Activated CD4-positive, CD25-positive, alpha-beta regulatory T cell treated with anti-CD3 and anti-CD28 coated beads, Interleukin-2, amount 50 U/mL, for 72 hours (primary cell): ENCODE results near the gene CEP170B.
A peak's percentile ranks its signal among the peaks of the same experiment; 100 is the strongest.
"Not testable (repeated sequence)": the region's sequence is repeated elsewhere in the genome, so short reads cannot be mapped to it uniquely, and the experiment has no call there.

ENCODE experiments used
- DNase-seq: peaks from one replicate; pipeline ENCODE4 v3.0.0; 2021

Gene CEP170B

DNA sequence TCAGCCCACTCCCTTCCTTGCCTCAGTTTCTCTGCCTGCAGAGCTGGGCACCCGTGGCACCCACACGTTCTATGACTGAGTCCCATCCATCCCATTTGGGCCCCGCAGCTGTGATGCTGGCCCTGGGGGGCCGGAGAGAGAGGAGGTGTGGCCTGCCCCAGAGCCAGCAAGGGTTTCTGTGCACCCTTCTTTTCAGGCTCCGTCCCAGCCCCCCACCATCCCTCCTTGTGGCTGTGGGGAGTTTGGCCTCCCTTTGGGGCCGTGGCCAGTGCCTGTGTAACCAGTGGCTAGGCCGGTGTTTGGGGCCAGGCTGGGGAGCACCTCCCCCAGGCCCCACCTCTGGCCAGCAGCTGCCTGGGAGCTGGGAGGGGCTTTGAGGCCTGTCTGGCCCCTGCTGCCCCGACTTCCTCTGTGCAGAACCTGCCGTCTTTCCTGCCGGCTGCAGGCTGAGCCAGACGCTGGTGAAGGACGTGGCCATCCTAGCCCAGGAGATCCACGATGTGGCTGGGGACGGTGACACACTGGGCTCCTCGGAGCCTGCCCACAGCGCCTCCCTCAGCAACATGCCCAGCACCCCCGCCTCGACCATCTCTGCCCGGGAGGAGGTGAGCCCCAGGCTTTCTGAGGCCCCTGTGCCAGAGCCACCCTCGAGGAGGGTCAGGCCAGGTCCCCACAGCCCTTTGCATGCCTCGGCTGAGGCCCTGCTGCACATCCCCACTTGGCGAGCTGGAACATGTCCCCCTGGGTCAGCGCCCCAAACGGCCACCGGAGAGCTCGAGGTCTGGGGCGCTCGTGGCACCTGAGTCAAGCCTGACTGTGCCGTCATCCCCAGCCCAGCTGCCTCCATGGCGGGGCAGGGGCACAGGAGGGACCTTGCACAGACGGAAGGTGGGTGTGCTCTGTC, 27.7 kb downstream of the CEP170B start:
- DNase-seq, result no peak

DNA sequence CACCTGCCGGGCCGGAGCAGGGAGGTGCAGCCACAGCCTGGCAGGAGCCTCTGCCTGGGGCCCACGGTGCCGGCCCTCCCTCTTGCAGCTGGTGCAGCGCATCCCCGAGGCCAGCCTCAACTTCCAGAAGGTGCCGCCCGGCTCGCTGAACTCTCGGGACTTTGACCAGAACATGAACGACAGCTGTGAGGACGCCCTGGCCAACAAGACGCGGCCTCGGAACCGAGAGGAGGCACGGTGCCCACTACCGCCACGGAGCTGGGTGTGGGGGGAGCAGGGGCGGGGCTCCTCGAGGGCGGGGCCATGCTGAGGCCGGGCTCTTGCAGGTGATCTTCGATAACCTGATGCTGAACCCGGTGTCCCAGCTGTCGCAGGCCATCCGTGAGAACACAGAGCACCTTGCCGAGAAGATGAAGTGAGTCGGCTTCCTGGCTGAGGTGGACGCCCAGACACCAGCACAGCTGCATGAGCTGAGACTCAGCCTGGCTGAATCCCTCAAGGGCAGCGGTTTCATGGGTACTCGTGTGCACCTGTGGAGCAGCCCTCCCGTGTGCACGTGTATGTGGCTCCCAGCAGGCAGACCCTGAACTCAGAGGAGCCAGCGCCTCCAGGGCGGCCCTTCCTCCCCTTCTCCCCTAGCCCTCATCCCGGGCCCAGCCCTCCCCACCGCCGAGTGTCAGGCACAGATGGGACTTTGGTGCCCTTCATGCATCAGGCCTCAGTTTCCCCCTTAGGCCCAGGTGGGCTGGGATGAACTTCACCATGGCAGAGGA, 28.6 kb downstream of the CEP170B start:
- DNase-seq, result no peak

DNA sequence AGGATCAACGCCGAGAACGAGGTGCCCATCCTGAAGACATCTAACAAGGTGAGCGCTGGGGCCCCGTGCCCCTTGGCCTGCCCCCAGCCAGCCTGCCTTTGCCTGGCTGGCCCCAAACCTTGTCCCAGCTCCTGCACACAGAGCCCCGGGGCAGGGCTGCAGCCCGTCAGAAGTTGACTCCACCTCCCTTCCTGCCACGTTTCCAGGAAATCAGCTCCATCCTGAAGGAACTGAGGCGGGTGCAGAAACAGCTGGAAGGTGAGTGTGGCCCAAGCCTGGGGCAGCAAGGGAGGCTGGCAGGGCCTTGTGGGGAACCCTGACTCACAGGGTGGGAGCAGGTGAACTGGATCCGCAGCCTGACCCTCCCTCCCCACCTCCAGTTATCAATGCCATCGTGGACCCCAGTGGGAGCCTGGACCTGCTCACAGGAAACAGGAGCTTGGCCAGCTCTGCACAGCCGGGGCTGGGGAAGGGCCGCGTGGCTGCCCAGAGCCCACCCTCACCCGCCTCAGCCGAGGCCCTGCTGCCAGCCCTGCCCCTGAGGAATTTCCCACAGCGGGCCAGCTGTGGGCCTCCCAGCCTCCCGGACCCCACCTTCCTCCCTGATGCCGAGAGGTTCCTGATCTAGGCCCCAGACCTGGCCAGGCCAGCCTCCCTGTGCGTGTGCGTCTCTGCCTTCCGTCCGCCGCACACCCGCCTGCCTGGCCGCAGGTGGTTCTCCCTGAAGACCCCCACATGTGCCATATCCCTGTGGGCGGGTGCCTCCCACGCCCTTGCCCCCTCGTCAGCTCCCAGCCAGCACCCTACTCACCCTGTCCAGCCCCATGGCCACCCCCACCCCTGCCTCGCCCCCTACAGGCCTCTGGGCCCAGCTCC, 29.5 kb downstream of the CEP170B start:
- no peak for DNase-seq

DNA sequence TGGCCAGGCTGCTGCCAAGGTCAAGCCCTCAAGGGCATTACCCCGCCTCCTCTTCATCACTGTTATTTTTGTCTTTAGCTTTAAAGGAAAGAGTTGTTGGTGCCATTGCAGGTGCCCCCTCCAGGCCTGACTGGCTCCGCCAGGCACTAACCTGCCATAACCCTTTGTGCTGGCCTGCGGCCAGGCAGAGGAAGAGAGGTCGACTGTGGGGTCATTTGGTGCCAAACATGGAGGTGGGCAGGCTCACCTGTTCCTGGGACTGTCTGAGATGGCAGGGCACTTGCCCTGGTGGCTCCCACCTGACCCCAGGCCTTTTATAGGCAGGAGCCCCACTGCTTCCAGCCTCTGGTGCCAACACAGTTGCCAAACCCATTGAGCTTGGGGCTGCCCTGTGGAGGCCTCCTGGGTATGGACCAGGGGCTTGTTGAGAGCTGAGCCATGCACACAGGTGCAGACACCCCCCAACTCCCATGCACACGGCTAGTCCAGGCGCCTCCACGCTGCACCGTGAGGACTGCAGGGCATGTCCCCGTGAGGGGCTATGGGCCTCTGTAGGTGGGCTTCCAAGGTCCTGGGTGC, 30.2 kb downstream of the CEP170B start:
- peak; percentile 29 for DNase-seq

DNA sequence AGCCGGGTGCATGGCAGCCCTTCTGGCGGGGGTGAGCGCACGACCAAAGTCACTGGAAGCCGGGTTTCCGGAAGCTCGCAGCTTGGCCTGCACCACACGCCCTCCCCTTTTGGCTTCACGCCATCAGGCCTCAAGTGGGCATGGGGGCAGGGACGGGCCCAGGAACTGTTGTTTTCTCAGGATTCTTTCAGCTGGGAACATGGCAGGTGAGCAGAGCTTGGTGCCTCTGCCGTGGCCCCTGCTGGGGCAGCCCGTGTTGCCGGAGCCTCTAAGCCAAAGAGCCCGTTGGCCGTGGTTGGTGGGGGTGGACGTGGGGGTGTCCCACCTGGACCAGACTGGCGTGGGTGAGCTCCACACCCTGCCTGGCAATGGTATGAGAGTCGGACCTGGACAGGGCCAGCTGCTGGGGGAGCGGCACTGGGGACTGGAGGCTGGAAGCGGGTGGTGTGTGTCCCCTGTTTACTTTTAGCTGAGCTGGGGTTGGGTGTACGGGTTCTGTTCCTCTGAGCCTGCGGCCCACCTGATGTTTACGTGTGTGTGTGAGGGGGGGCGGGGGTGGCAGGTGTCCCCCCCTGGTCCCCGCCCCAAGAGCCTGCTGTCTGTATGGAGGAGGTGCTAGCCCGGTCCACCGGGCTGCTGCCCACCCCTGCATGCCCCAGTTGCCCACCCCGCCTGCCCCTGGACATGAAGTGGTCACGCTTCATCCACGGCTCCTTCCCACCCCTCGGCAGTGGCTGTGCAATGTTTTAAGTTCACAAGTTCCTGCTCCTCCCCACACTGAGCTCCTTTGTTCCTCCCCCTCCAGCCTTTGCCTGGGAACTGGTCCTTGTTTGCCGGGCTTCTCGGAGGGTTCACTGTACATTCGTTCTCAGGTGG, 31.0 kb downstream of the CEP170B start:
- DNase-seq, result no peak

DNA sequence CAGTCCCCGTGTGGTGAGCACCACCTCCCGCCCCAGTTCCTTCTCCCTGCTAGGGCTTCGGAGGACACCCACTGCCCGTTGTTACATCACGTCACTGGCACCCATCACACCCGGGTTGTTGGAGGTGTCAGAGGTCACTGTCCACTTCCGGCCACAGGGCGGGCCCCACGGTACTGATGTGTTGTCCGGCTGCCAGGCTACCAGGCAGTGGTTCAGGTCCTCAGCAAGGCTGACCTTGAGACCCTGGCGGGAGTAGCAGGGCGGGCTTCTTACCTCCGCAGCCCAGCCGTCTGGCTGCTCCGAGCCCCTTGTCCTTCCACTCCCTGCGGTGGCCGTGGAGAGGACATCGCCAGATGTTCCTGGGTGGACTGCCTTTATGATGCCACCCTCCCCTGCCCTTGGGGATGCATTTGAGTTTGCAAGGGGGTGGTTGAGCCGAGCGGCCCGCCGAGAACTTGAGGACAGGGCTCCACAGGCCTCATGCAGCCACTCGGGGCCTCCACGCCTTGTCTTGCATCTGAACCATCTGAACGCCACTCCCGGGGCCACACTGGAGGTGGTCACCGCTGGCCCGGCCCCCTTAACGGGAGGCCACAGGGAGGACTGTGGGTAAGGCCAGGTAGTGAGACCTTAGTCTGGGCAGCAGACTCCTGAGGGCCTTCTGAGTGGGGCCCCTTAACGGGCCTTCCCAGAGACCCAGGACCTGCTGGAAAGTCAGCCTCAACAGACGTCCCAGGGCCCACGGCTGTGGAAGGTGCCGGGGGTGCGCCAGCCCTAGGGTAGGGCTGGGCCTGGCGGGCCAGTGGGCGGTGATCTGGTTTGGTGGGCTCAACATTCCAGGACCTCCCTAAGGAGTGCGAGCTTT, 32.5 kb downstream of the CEP170B start:
- DNase-seq, result no peak

DNA sequence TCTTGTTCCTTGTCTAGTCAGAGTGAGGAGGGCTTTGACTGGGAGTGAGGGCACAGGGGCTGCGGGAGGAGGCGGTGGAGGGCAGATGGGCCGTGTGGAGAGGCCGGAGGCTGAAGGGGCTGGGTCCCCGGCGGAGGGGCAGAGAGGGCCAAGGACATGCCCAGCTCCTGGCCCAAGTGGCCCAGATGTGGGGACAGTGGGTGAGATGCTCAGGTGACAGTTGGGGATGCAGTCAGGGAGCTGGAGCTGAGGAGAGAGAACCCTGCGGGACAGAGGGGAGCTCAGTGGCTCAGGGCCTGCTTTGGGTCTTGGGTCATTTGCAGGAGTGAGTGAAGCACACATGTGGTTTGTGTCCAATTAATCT, 33.1 kb downstream of the CEP170B start:
- DNase-seq, result no peak

DNA sequence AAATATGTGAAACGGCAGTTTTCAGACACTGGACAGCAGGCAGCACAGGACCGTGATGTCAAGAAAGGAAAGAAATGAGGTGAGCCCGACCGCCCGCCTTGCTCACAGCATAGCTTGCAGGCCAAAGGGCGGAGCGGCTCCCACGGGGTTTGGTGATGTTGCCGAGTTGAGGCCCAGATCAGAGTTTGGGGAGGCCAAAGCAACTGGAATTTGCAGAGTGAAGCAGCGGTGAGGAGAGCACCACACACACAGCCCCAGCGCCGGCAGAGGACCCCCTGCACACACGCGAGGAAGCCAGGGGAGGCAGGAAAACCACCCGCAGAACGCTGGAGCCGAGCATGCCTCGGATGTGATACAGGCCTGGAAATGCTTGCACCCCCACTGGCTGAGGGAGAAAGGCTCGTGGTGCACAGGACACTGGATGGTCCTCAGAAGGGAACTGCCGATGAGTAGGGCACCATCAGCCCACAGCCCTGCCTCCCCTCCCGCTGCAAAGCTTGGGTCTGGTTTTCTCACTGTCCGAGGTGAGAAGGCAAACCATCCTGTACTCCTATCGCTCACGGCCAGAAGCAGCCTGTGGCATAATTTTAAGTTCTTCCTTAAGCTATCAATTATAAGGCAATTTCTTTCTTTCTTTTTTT, 33.9 kb downstream of the CEP170B start:
- DNase-seq, result no peak

DNA sequence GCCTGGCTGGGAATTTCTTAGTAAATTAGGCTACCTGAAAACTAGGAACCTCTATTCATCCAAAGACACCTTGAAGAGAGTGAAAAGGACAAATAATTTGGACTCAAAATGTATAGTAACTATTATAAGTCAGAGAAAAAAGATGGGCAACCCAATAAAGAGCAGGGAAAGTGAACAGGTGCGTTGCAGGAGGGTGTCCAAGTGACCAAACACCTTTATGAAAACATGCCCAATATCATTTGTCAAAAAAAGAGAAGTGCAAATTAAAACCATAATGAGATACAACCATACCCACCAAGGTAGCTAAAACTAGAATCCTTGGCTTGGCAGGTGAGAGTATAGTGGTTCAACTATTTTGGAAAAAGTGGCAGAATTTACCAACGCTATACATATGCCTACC, 34.7 kb downstream of the CEP170B start:
- DNase-seq, result no peak

DNA sequence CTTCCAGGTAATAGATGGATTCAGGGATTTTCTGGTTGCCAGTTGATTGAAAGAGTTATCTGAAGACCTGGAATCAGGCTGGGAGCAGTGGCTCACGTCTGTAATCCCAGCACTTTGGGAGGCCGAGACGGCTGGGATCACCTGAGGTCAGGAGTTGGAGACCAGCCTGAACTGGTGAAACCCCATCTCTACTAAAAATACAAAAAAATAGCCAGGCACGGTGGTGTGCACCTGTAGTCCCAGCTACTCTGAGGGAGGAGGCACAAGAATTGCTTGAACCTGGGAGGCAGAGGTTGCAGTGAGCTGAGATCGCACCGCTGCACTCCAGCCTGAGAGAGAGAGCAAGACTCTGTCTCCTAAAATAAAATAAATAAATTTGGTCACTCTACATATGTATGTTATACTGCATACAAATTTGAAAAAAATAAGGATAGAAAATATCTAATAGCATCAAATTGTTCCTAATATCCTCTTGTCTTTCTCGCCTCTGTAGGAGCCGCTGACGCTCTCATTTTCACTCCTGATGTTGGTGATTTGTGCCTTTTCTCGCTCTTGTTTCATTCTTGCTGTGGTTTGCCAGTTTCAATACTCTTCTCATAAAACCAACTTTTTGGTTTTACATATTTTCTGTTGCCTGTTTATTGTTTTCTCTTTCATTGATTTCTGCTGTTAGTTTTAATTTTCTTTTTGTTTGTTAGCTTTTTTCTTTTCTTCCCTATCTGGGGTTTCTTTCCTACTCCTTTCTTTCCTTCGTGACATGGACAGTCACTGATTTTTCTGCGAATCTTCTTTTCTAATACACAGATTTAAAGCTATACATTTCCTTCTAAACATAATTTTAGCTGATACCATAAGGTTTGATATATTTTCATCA, 35.8 kb downstream of the CEP170B start:
- DNase-seq, result no peak

DNA sequence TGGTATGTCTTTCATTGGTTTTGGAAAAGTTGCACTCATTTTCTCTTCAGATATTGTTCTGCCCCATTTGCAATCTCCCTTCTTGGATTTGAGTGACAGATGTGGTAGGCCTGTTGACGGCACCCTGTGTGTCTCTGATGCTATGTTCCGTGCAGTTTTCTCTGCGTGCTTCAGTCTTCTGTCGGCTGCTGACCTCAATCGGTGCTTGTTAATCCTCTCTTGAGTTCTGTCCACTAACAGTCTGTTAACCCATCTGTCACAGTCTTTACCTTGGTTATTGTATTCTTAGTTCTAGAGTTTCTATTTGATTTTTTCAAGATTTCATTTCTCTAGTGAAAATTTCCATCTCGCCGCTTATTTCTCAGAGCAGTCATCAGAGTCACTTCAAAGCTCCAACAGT, 38.9 kb downstream of the CEP170B start:
- no peak for DNase-seq

DNA sequence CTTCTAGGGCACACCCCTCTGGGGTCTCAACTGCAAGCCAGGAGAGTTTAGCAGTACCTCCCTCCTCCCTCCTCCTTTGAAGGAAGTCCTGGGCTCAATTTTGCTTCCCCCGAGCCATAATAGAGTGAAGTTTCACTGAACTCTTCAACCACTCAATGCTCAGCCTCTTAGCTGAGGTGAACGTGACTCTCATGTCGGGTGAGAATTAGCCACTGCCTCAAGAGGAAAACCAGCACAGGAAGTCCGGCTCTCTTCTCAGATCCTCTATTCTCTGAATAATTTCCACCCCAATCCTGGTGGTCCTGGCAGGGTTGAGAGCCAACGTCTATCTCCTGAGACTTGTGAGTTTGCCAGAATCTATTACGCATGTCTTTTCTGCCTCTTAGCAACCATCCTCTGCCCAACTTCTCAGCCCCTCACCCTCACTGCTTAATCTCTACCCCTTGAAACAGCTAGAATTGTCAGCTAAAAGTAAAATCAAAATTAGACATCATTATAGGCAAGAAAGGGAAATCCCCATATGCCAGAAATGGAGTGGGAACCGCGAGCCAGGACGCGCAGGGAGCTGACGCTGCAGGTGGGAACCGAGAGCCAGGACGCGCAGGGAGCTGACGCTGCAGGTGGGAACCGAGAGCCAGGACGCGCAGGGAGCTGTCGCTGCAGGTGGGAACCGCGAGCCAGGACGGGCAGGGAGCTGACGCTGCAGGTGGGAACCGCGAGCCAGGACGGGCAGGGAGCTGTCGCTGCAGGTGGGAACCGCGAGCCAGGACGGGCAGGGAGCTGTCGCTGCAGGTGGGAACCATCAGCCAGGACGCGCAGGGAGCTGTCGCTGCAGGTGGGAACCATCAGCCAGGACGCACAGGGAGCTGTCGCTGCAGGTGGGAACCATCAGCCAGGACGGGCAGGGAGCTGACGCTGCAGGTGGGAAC, 39.8 kb downstream of the CEP170B start:
- not testable (repeated sequence) for DNase-seq

DNA sequence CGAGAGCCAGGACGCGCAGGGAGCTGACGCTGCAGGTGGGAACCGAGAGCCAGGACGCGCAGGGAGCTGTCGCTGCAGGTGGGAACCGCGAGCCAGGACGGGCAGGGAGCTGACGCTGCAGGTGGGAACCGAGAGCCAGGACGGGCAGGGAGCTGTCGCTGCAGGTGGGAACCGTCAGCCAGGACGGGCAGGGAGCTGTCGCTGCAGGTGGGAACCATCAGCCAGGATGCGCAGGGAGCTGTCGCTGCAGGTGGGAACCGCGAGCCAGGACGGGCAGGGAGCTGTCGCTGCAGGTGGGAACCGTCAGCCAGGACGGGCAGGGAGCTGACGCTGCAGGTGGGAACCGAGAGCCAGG, 40.5 kb downstream of the CEP170B start:
- not testable (repeated sequence) for DNase-seq

DNA sequence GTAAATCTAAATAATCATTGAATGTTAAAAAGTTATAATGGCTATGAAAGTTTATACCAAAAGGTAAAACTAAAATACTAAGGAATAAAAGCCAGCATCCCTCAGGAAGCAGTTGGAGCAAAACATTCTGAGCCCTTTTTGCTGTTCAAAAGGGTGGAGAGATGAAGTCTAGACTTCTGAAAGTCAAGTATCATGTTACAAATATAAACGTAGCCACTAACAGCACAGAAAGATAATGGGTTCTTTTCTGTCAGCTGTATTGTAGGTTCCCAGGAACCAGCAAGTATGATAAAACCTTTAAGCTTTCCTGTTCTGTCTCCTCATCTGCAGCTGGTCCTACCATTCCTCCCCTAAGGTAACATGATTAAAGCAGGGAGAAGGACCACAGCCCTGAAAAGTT, 43.2 kb downstream of the CEP170B start:
- DNase-seq, result no peak

DNA sequence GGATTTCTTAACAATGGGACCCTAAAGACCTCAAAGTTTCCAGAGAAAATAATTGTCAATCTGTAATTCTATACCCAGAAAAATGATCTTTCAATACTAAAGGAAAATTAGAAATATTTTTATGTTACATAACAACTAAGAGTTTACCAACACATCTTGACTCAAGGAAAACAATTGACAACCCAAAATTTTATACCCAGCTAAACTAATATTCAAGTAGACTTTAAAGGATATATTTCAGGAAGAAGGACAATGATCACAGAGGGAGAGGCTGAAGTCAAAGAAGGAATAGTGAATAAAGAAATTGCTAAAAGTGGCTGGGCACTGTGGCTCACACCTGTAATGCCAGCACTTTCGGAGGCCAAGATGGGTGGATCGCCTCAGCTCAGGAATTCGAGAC, 47.0 kb downstream of the CEP170B start:
- no peak for DNase-seq

DNA sequence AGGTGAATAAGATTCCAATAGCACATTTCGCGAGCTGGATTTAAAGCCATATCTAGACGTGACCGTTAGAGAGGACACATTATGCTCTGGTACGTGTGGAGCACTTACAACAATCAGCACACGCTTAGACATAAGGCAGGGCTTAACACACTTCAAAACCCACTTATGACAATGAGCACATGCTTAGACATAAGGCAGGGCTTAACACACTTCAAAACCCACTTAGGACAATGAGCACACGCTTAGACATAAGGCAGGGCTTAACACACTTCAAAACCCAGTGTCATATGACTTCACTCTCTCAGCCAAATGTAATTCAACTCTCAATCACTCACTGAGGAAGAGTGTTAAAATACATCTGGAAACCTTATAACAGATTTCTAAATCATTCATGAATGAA, 48.4 kb downstream of the CEP170B start:
- DNase-seq, result no peak

DNA sequence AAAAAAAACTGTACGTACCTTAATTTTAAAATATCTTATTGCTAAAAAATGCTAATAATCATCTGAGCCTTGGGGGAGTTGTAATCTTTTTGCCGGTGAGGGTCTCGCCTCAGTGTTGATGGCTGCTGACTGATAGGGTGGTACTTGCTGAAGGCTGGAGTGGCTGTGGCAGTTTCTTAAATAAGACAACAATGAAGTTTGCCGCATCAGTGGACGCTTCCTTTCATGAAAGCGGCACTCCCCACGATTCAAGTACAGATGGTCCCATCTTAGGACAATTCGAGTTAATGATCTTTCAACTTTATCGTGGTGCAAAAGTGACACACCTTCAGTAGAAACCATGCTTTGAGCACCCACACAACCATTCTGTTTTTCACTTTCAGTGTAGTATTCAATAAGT, 52.0 kb downstream of the CEP170B start:
- no peak for DNase-seq

DNA sequence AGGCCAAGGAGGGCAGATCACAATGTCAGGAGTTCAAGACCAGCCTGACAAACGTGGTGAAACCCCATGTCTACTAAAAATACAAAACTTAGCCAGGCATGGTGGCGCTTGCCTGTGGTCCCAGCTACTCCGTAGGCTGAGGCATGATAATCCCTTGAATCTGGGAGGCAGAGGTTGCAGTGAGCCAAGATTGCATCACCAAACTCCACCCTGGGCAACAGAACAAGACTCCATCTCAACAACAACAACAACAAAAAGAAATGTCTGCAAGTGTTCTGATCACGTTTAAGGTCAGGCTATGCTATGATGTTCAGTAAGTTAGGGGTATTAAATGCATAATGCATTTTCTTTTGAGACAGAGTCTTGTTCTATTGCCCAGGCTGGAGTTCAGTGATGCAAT, 52.9 kb downstream of the CEP170B start:
- DNase-seq, result no peak
